ACHN (cell line): ENCODE measurements around the gene AXDND1.

ENCODE experiments used
- DNase-seq: peaks from one replicate; pipeline ENCODE4 v3.0.0-alpha.2; 2015
- in situ Hi-C: cut with HindIII; loops from 2 replicates; pipeline ENCODE4 v1.10.0; 2017; ENCODE audit warnings: low sequenced_read_pairs, low pct_ligation_motif_present, low pct_unique_long_range_greater_than_20kb

Gene AXDND1

GRCh38 chr1:179598631-179599030 lies 232.9 kb downstream of the AXDND1 start:
- DNase-seq = no peak
- in situ Hi-C loops = no loop called here

DNA sequence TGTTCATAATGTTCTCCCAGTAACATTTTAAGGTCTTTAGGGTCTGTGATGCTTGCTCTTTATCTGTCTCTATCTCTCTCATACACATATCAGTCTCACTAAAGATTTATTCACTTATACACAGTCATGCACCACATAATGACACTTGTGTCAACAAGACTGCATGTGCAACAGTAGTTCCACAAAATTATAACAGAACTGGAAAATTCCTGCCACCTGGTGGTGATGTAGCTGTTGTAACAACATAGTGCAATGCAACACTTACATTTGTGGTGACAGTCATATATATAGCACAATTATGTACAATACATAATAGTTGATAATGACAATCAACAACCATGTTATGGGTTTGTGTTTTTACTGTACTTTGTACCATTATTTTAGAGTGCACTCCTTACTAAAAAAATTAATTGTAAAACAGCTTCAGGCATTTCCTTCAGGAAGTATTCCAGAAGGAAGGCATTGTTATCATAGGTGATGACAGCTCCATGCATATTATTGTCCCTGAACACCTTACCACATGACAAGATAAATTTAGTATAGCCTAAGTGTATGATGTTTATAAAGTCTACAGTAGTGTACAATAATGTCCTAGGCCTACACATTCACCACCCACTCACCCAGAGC lies 234.0 kb downstream of the AXDND1 start:
- in situ Hi-C loops = no loop called here
- peak; percentile 53 for DNase-seq

GRCh38 chr1:179601093-179601492 lies 235.3 kb downstream of the AXDND1 start:
- in situ Hi-C loops = no loop called here
- DNase-seq = no peak
